CD14-positive monocyte (primary cell): ENCODE results near the gene ANO9. TPM values are rescaled to one million over a fixed set of nuclear protein-coding genes. Genes with fewer than 3 reads are reported as not detected.

Source experiments
- DNase-seq, 3 donors: peaks; one replicate each; pipeline ENCODE4 v3.0.0-alpha.2; 2011 to 2022
- H2AFZ ChIP-seq: 2 replicates; pipeline ENCODE4 v1.6.0; 2012; ENCODE audit warnings: mild to moderate bottlenecking, low read depth, low read length, inconsistent platforms; ENCODE audit not compliant: insufficient read depth, poor library complexity, severe bottlenecking
- H3K27ac ChIP-seq, 2 donors: 1 replicate in 1 of 2; 2 replicates in 1 of 2; pipeline ENCODE4 v1.5.1; 2012 to 2013; ENCODE audit warnings: low read length in 2 of 2, control low read depth in 1 of 2, inconsistent platforms in 1 of 2, low read depth in 1 of 2, mild to moderate bottlenecking in 1 of 2
- H3K27me3 ChIP-seq, 2 donors: one replicate each; pipeline versions ENCODE4 v1.6.0 to v1.6.1; 2011 to 2013; ENCODE audit warnings: low read length in 2 of 2; ENCODE audit not compliant: control insufficient read depth in 2 of 2, insufficient read depth in 2 of 2
- H3K36me3 ChIP-seq, 2 donors: replicated peaks in 1 of 2; 1 replicate in 1 of 2; 2 replicates in 1 of 2; pipeline versions ENCODE4 v1.5.1 to v1.6.1; 2012 to 2013; ENCODE audit warnings: low read length in 2 of 2, control low read depth in 1 of 2, inconsistent platforms in 1 of 2, mild to moderate bottlenecking in 1 of 2; ENCODE audit not compliant: insufficient read depth in 2 of 2, control insufficient read depth in 1 of 2
- H3K4me1 ChIP-seq, 2 donors: 1 replicate in 1 of 2; 2 replicates in 1 of 2; pipeline versions ENCODE4 v1.5.1 to v1.6.1; 2012 to 2013; ENCODE audit warnings: low read length in 2 of 2, control low read depth in 1 of 2, inconsistent platforms in 1 of 2, mild to moderate bottlenecking in 1 of 2, moderate library complexity in 1 of 2; ENCODE audit not compliant: insufficient read depth in 2 of 2, control insufficient read depth in 1 of 2
- H3K4me2 ChIP-seq: replicated peaks from 2 replicates; pipeline ENCODE3; 2012; ENCODE audit warnings: low read length, moderate library complexity, mild to moderate bottlenecking; ENCODE audit not compliant: poor library complexity, severe bottlenecking; ENCODE audit errors: extremely low read depth
- H3K4me3 ChIP-seq, 3 experiments: fragments of 200-600 bp in 1 of 3; sonication (generic) in 1 of 3; replicated peaks in 1 of 3; 1 replicate in 2 of 3; 2 replicates in 1 of 3; pipeline ENCODE4 v1.5.1; 2011 to 2013; ENCODE audit warnings: low read length in 3 of 3, mild to moderate bottlenecking in 3 of 3, control low read depth in 2 of 3, low read depth in 2 of 3, inconsistent platforms in 1 of 3, moderate library complexity in 1 of 3
- H3K79me2 ChIP-seq: 2 replicates; pipeline ENCODE4 v1.6.0; 2012; ENCODE audit warnings: mild to moderate bottlenecking, control low read depth, inconsistent platforms, low read length, moderate library complexity; ENCODE audit not compliant: insufficient read depth
- H3K9ac ChIP-seq: 2 replicates; pipeline ENCODE4 v1.6.0; 2017; ENCODE audit warnings: low read length, mild to moderate bottlenecking; ENCODE audit not compliant: insufficient read depth, poor library complexity, severe bottlenecking
- H3K9me3 ChIP-seq, 2 donors: replicated peaks in 1 of 2; 1 replicate in 1 of 2; 2 replicates in 1 of 2; pipeline versions ENCODE4 v1.5.1 to v1.6.1; 2012 to 2013; ENCODE audit warnings: low read length in 2 of 2, control low read depth in 1 of 2; ENCODE audit not compliant: control insufficient read depth in 1 of 2, insufficient read depth in 1 of 2
- H4K20me1 ChIP-seq: 2 replicates; pipeline ENCODE4 v1.6.0; 2012; ENCODE audit warnings: mild to moderate bottlenecking, low read length, control low read depth, moderate library complexity; ENCODE audit not compliant: insufficient read depth
- H3K27ac Mint-ChIP-seq, 7 donors: one replicate each; pipeline ENCODE4 v1.8.0; 2020; ENCODE audit warnings: mild to moderate bottlenecking in 7 of 7, mixed read lengths in 7 of 7, moderate library complexity in 6 of 7, inconsistent platforms in 2 of 7
- H3K27me3 Mint-ChIP-seq, 3 donors: one replicate each; pipeline ENCODE4 v1.8.0; 2021 to 2022; ENCODE audit warnings: low read depth in 3 of 3, mild to moderate bottlenecking in 3 of 3, mixed read lengths in 3 of 3, moderate library complexity in 3 of 3, inconsistent platforms in 1 of 3
- H3K36me3 Mint-ChIP-seq, 2 donors: one replicate each; pipeline ENCODE4 v1.8.0; 2020; ENCODE audit warnings: mixed read lengths in 2 of 2, inconsistent platforms in 1 of 2, mild to moderate bottlenecking in 1 of 2
- H3K4me1 Mint-ChIP-seq: one replicate; pipeline ENCODE4 v1.8.0; 2020; ENCODE audit warnings: mild to moderate bottlenecking, mixed read lengths
- H3K4me3 Mint-ChIP-seq, 2 donors: one replicate each; pipeline ENCODE4 v1.8.0; 2020; ENCODE audit warnings: mild to moderate bottlenecking in 2 of 2, mixed read lengths in 2 of 2, moderate library complexity in 1 of 2
- H3K9me3 Mint-ChIP-seq, 7 donors: one replicate each; pipeline ENCODE4 v1.8.0; 2020 to 2022; ENCODE audit warnings: mixed read lengths in 7 of 7, mild to moderate bottlenecking in 6 of 7, moderate library complexity in 6 of 7, inconsistent platforms in 2 of 7
- CTCF ChIP-seq: fragments of 200-600 bp; IDR thresholded peaks from one replicate; pipeline ENCODE4 v1.8.0; 2022; ENCODE audit warnings: antibody characterized with exemption, mild to moderate bottlenecking
- WGBS: methylation state at CpG from one replicate; pipeline ENCODE4 v1.1.5; 2013; ENCODE audit warnings: missing lambda C conversion rate; ENCODE audit not compliant: insufficient coverage; 5-methylcytosine and 5-hydroxymethylcytosine counted together
- intact Hi-C, 2 donors: fragments of 100-400 bp; cut with micrococcal nuclease; formaldehyde crosslinking; loops; one replicate each; pipeline versions ENCODE4 v1.15.0 to v1.15.1; 2023
- polyA plus RNA-seq, 3 donors: library from polyadenylated mRNA; depleted of rRNA in 1 of 3; unstranded in 2 of 3; stranded (reverse) in 1 of 3; fragments of 300-500 nt in 2 of 3; fragments of >200 nt in 1 of 3; fragmentation: Illumina TruSeq in 2 of 3; gene quantifications; 1 replicate in 2 of 3; 2 replicates in 1 of 3; pipeline ENCODE4 v1.2.3, GENCODE V29; 2012 to 2021

The ANO9 gene
- polyA plus RNA-seq, 3 donors, result 0.18 to 0.24 TPM; not detected in 1

GRCh38 chr11:416051-416756, 25.6 kb downstream of the ANO9 start:
- H3K36me3 ChIP-seq, result no peaks in the 10 kb centered on the region
- WGBS, result 3% methylated on average over 45 of the region's 45 CpGs
- peak overlapping the region; percentile 96 for H3K4me2 ChIP-seq
- peaks cover 45% of the 10 kb centered on the region for H3K4me1 Mint-ChIP-seq
- H3K27ac Mint-ChIP-seq, result peak overlapping the region; percentile 86 to 93 (median 90)
- TF ChIP-seq CTCF, result no peak
- H4K20me1 ChIP-seq, result peaks cover 11% of the 10 kb centered on the region
- peak overlapping the region; percentile 77 for H3K9ac ChIP-seq
- H3K4me3 Mint-ChIP-seq, result peak overlapping the region; percentile 89 to 97
- no peaks in the 10 kb centered on the region for H3K27me3 ChIP-seq
- H3K4me1 ChIP-seq, result peaks cover 41 to 54% of the 10 kb centered on the region in 2 donors
- DNase-seq, result no peak
- no peaks in the 10 kb centered on the region for H3K9me3 ChIP-seq
- no peaks in the 10 kb centered on the region for H3K9me3 Mint-ChIP-seq
- H3K27ac ChIP-seq, result peak overlapping the region; percentile 53 to 90
- peak overlapping the region; percentile 41 to 96 (median 79) for H3K4me3 ChIP-seq
- peaks cover 38% of the 10 kb centered on the region for H3K79me2 ChIP-seq
- intact Hi-C loops, result loop anchor here in 1 of 2 donors (2.0 kb wide), 1 partner anchor 35 kb away; the partner anchor contains the start of gene PTDSS2
- no peaks in the 10 kb centered on the region for H3K36me3 Mint-ChIP-seq
- peak overlapping the region; percentile 83 for H2AFZ ChIP-seq
- peaks cover 5 to 22% (median 11%) of the 10 kb centered on the region in 3 donors for H3K27me3 Mint-ChIP-seq

GRCh38 chr11:415640-416041, 26.2 kb downstream of the ANO9 start:
- Histone ChIP-seq H3K27ac (peak overlapping the region; percentile 53 to 90), H3K9me3 (no peaks in the 10 kb centered on the region), H3K9ac (peak overlapping the region; percentile 77), H3K27me3 (no peaks in the 10 kb centered on the region), H3K4me2 (peak overlapping the region; percentile 96), H3K36me3 (no peaks in the 10 kb centered on the region), H2AFZ (peak overlapping the region; percentile 83), H4K20me1 (peaks cover 11% of the 10 kb centered on the region), H3K4me1 (peaks cover 41 to 54% of the 10 kb centered on the region in 2 donors), H3K4me3 (peak overlapping the region; percentile 41 to 96 (median 79)), H3K79me2 (peaks cover 38% of the 10 kb centered on the region)
- DNase-seq, result no peak
- peaks cover under 1 to 19% (median 11%) of the 10 kb centered on the region in 3 donors for H3K27me3 Mint-ChIP-seq
- H3K27ac Mint-ChIP-seq, result peak overlapping the region; percentile 86 to 93 (median 90)
- intact Hi-C loops, result loop anchor here in 1 of 2 donors (2.0 kb wide), 1 partner anchor 35 kb away; the partner anchor contains the start of gene PTDSS2
- H3K36me3 Mint-ChIP-seq, result no peaks in the 10 kb centered on the region
- WGBS, result 36% methylated on average over 3 of the region's 5 CpGs
- H3K4me1 Mint-ChIP-seq, result peaks cover 45% of the 10 kb centered on the region
- H3K9me3 Mint-ChIP-seq, result no peaks in the 10 kb centered on the region
- peak overlapping the region; percentile 89 to 97 for H3K4me3 Mint-ChIP-seq
- TF ChIP-seq CTCF, result no peak
